Hematopoietic multipotent progenitor cell treated with erythropoietin and hydrocortisone succinate and interleukin-3 and kit ligand, for 6 days (in vitro differentiated cells): ENCODE measurements around the gene MRPL41.
"Not testable (repeated sequence)": the region's sequence is repeated elsewhere in the genome, so short reads cannot be mapped to it uniquely, and the experiment has no call there.

Experiments used
- DNase-seq: peaks from one replicate; pipeline ENCODE4 v3.0.0-alpha.2; 2015

Gene MRPL41

GRCh38 chr9:137588311-137588710 lies 36.6 kb downstream of the MRPL41 start:
- no peak for DNase-seq

- no peak for DNase-seq
Measured at GRCh38 chr9:137588891-137589290, 37.2 kb downstream of the MRPL41 start.

- peak; percentile 49 for DNase-seq
Measured at GRCh38 chr9:137589441-137590122, 37.9 kb downstream of the MRPL41 start.

GRCh38 chr9:137590123-137590468 lies 38.4 kb downstream of the MRPL41 start:
- no peak for DNase-seq

GRCh38 chr9:137590469-137591383 lies 39.0 kb downstream of the MRPL41 start, which contains the start of gene ZMYND19:
ZMYND19 (minus strand) TSS chr9:137590512; CDS start chr9:137590263, 249 bp downstream.
- DNase-seq, result peak; percentile 94

GRCh38 chr9:137592767-137593166 lies 41.1 kb downstream of the MRPL41 start:
- no peak for DNase-seq

- no peak for DNase-seq
Measured at GRCh38 chr9:137593176-137593575, 41.5 kb downstream of the MRPL41 start.

- DNase-seq, result not testable (repeated sequence)
Measured at GRCh38 chr9:137596577-137596976, 44.9 kb downstream of the MRPL41 start.

GRCh38 chr9:137598943-137599342 lies 47.3 kb downstream of the MRPL41 start:
- DNase-seq, result no peak
